ENCODE results near the gene GSPT1.
"Not testable (repeated sequence)": the region's sequence is repeated elsewhere in the genome, so short reads cannot be mapped to it uniquely, and the experiment has no call there.

GSPT1 gene

GRCh38 chr16:11950388-11950787, 34.6 kb upstream of the GSPT1 start:
- H3K27ac ChIP-seq (ENCODE audit: low read length) = no peak overlapping the region
- no peak overlapping the region for H3K4me3 ChIP-seq (ENCODE audit: low read length)

GRCh38 chr16:11949527-11949926, 33.8 kb upstream of the GSPT1 start:
- TF ChIP-seq EZH2phosphoT487 (IDR thresholded peaks at IDR 0.05; ENCODE audit: low read depth) (no peak), CTCF (IDR thresholded peaks at IDR 0.05; ENCODE audit: low read depth, low read length) (peak; percentile 80)
- Histone ChIP-seq H3K4me3 (ENCODE audit: low read length) (no peak overlapping the region), H3K27me3 (ENCODE audit: low read depth, low read length) (peaks cover 15% of the 10 kb centered on the region; the same call in 1 of the 2 replicates), H3K9me3 (ENCODE audit: insufficient read depth, low read length) (no peaks in the 10 kb centered on the region), H4K20me1 (ENCODE audit: insufficient read depth, low read length) (no peaks in the 10 kb centered on the region), H3K4me1 (ENCODE audit: low read length) (peaks cover 18% of the 10 kb centered on the region), H3K79me2 (ENCODE audit: low read length) (no peaks in the 10 kb centered on the region), H3K4me2 (ENCODE audit: low read length) (no peak overlapping the region), H2AFZ (ENCODE audit: low read depth, low read length) (no peak overlapping the region), H3K9ac (ENCODE audit: low read length) (no peak overlapping the region), H3K36me3 (replicated peaks; ENCODE audit: low read depth, low read length) (no peaks in the 10 kb centered on the region), H3K27ac (ENCODE audit: low read length) (no peak overlapping the region)

More at GRCh38 chr16:11950388-11950787, 34.6 kb upstream of the GSPT1 start:
- peaks cover 18% of the 10 kb centered on the region for H3K4me1 ChIP-seq (ENCODE audit: low read length)
- H3K36me3 ChIP-seq (replicated peaks; ENCODE audit: low read depth, low read length) = no peaks in the 10 kb centered on the region
- H3K4me2 ChIP-seq (ENCODE audit: low read length) = peak overlapping the region; percentile 43
- H3K9me3 ChIP-seq (ENCODE audit: insufficient read depth, low read length) = no peaks in the 10 kb centered on the region
- no peaks in the 10 kb centered on the region for H3K79me2 ChIP-seq (ENCODE audit: low read length)
- H3K9ac ChIP-seq (ENCODE audit: low read length) = no peak overlapping the region
- TF ChIP-seq EZH2phosphoT487 (IDR thresholded peaks at IDR 0.05; ENCODE audit: low read depth) = no peak
- TF ChIP-seq CTCF (IDR thresholded peaks at IDR 0.05; ENCODE audit: low read depth, low read length) = no peak
- no peaks in the 10 kb centered on the region for H4K20me1 ChIP-seq (ENCODE audit: insufficient read depth, low read length)
- H2AFZ ChIP-seq (ENCODE audit: low read depth, low read length) = peak overlapping the region; percentile 89
- peaks cover 15% of the 10 kb centered on the region; the same call in 1 of the 2 replicates for H3K27me3 ChIP-seq (ENCODE audit: low read depth, low read length)

- Histone ChIP-seq H3K79me2 (ENCODE audit: low read length) (no peaks in the 10 kb centered on the region), H3K4me1 (ENCODE audit: low read length) (peaks cover 18% of the 10 kb centered on the region), H3K4me2 (ENCODE audit: low read length) (no peak overlapping the region), H2AFZ (ENCODE audit: low read depth, low read length) (no peak overlapping the region), H3K36me3 (replicated peaks; ENCODE audit: low read depth, low read length) (no peaks in the 10 kb centered on the region), H3K9ac (ENCODE audit: low read length) (no peak overlapping the region), H4K20me1 (ENCODE audit: insufficient read depth, low read length) (no peaks in the 10 kb centered on the region), H3K4me3 (ENCODE audit: low read length) (no peak overlapping the region), H3K27ac (ENCODE audit: low read length) (no peak overlapping the region), H3K27me3 (ENCODE audit: low read depth, low read length) (peaks cover 15% of the 10 kb centered on the region; the same call in 1 of the 2 replicates), H3K9me3 (ENCODE audit: insufficient read depth, low read length) (no peaks in the 10 kb centered on the region)
- TF ChIP-seq CTCF (IDR thresholded peaks at IDR 0.05; ENCODE audit: low read depth, low read length) (no peak), EZH2phosphoT487 (IDR thresholded peaks at IDR 0.05; ENCODE audit: low read depth) (no peak)
Observed at GRCh38 chr16:11948819-11949218, 33.1 kb upstream of the GSPT1 start.

GRCh38 chr16:11946433-11946832, 30.7 kb upstream of the GSPT1 start:
- no peaks in the 10 kb centered on the region for H3K9me3 ChIP-seq (ENCODE audit: insufficient read depth, low read length)
- no peaks in the 10 kb centered on the region for H4K20me1 ChIP-seq (ENCODE audit: insufficient read depth, low read length)
- H3K79me2 ChIP-seq (ENCODE audit: low read length) = no peaks in the 10 kb centered on the region
- TF ChIP-seq EZH2phosphoT487 (IDR thresholded peaks at IDR 0.05; ENCODE audit: low read depth) = no peak
- TF ChIP-seq CTCF (IDR thresholded peaks at IDR 0.05; ENCODE audit: low read depth, low read length) = no peak
- H3K4me3 ChIP-seq (ENCODE audit: low read length) = no peak overlapping the region
- peaks cover 18% of the 10 kb centered on the region for H3K4me1 ChIP-seq (ENCODE audit: low read length)
- H3K9ac ChIP-seq (ENCODE audit: low read length) = no peak overlapping the region
- no peak overlapping the region for H3K27ac ChIP-seq (ENCODE audit: low read length)
- H3K27me3 ChIP-seq (ENCODE audit: low read depth, low read length) = peaks cover 15% of the 10 kb centered on the region; the same call in 1 of the 2 replicates
- H2AFZ ChIP-seq (ENCODE audit: low read depth, low read length) = no peak overlapping the region
- H3K4me2 ChIP-seq (ENCODE audit: low read length) = no peak overlapping the region
- H3K36me3 ChIP-seq (replicated peaks; ENCODE audit: low read depth, low read length) = no peaks in the 10 kb centered on the region

- H3K79me2 ChIP-seq (ENCODE audit: low read length); H3K4me1 ChIP-seq (ENCODE audit: low read length); H3K4me3 ChIP-seq (ENCODE audit: low read length); H3K9me3 ChIP-seq (ENCODE audit: insufficient read depth, low read length); H3K4me2 ChIP-seq (ENCODE audit: low read length); H4K20me1 ChIP-seq (ENCODE audit: insufficient read depth, low read length); H2AFZ ChIP-seq (ENCODE audit: low read depth, low read length); H3K9ac ChIP-seq (ENCODE audit: low read length); H3K27ac ChIP-seq (ENCODE audit: low read length); H3K36me3 ChIP-seq (replicated peaks; ENCODE audit: low read depth, low read length); H3K27me3 ChIP-seq (ENCODE audit: low read depth, low read length): not testable (repeated sequence)
Observed at GRCh38 chr16:11941945-11942344, 26.2 kb upstream of the GSPT1 start, which contains the start of gene NPIPB2. TSS of gene NPIPB2 (minus strand) at chr16:11942045. CDS start at chr16:11942045, 0 bp downstream.

- not testable (repeated sequence) for H4K20me1 ChIP-seq (ENCODE audit: insufficient read depth, low read length); H3K27me3 ChIP-seq (ENCODE audit: low read depth, low read length); H3K36me3 ChIP-seq (replicated peaks; ENCODE audit: low read depth, low read length); H3K79me2 ChIP-seq (ENCODE audit: low read length); H3K27ac ChIP-seq (ENCODE audit: low read length); H3K4me1 ChIP-seq (ENCODE audit: low read length); H3K4me2 ChIP-seq (ENCODE audit: low read length); H3K9ac ChIP-seq (ENCODE audit: low read length); H2AFZ ChIP-seq (ENCODE audit: low read depth, low read length); H3K4me3 ChIP-seq (ENCODE audit: low read length); H3K9me3 ChIP-seq (ENCODE audit: insufficient read depth, low read length)
Observed at GRCh38 chr16:11927350-11927749, 11.6 kb upstream of the GSPT1 start.
